HG03039 (cell line): ENCODE data around the gene ELAVL1.
"Not testable (repeated sequence)": the region's sequence is repeated elsewhere in the genome, so short reads cannot be mapped to it uniquely, and the experiment has no call there.

ENCODE experiments used
- ATAC-seq: cut with Tn5 transposase; IDR thresholded peaks from one replicate; pipeline ENCODE4 v1.9.1; 2021; ENCODE audit warnings: mild to moderate bottlenecking, moderate library complexity; ENCODE audit not compliant: unreplicated experiment

ELAVL1 gene

DNA sequence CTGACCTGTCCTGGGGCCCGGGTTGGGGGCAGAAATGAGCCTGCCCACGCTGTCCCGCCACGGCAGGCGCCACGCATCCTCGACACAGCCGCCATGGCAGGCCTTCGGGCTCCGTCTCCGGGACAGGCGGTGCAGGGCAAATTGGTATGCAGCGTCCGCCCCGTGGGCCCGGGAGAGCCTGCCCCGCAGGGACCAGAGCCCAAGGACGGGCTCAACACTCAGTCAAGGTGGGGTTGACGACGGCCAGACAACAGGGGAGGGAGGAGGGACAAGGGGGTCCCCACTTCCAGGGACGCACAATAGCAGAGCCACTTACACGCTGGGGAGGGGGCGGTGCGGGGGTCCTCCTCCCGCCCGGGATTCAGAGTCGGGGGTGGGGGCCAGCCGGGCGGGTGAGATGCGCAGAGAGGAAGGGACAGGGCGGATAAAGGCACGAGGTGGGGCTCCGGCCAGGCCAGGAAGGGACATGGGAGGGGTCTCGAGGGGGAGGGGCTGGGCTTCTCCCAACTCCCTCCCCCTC is 80.7 kb downstream of the ELAVL1 start:
- no peak for ATAC-seq

GRCh38 chr19:7924241-7924640 is 81.2 kb downstream of the ELAVL1 start:
- ATAC-seq = no peak

GRCh38 chr19:7923295-7924191 is 81.9 kb downstream of the ELAVL1 start:
- no peak for ATAC-seq

DNA sequence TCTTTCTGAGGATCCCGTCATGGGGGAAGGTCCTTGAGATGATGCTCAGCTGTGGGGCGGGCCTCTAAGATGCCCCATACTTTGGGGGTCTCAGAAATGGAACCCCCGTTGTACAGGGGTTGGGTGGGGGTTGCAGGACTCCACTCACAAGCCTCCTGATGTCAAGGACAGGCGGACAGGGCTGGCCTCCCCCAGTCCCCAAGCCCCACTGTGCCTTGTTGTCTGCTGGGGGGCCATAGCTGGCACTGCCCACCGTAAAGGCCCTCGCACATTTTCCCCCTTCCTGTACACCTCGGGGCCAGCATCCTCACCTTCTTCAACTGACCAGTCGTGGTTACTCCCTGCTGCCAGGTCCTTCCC is 82.6 kb downstream of the ELAVL1 start:
- no peak for ATAC-seq

DNA sequence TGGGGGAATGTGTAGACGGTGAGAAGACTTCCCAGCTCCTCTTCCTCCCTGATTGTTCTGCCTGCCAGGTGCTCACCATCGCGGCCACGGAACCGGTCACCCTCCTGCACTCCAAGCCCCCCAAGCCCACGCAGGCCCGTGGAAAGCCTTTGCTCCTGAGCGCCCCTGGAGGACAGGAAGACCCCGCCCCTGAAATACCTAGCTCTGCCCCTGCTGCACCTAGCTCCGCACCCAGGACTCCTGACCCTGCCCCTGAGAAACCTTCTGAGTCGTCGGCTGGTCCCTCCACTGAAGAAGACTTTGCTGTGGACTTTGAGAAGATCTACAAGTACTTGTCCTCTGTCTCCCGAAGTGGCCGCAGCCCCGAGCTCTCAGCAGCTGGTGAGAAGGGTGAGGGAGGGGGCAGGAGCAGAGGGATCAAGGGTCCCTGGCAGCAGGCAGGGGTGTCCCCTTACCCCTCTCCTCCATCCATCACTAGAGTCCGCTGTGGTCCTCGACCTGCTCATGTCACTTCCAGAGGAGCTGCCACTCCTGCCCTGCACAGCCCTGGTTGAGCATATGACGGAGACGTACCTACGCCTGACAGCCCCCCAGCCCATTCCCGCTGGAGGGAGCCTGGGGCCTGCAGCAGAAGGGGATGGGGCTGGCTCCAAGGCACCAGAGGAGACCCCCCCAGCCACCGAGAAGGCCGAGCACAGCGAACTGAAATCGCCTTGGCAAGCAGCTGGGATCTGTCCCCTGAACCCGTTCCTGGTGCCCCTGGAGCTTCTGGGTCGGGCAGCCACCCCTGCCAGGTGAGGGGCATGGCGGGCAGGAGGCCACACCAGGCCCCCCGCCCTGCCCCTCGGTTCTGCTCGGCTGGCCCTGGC is 83.2 kb downstream of the ELAVL1 start:
- no peak for ATAC-seq

GRCh38 chr19:7921302-7921966 is 84.0 kb downstream of the ELAVL1 start:
- ATAC-seq = no peak

- peak; percentile 40 for ATAC-seq
Observed at GRCh38 chr19:7920519-7921301, 84.7 kb downstream of the ELAVL1 start.

- ATAC-seq = peak; percentile 49
Observed at GRCh38 chr19:7919610-7920518, 85.6 kb downstream of the ELAVL1 start, which contains the start of gene SNAPC2. SNAPC2 (plus strand) TSS chr19:7920338; CDS start chr19:7920367, 29 bp downstream.

DNA sequence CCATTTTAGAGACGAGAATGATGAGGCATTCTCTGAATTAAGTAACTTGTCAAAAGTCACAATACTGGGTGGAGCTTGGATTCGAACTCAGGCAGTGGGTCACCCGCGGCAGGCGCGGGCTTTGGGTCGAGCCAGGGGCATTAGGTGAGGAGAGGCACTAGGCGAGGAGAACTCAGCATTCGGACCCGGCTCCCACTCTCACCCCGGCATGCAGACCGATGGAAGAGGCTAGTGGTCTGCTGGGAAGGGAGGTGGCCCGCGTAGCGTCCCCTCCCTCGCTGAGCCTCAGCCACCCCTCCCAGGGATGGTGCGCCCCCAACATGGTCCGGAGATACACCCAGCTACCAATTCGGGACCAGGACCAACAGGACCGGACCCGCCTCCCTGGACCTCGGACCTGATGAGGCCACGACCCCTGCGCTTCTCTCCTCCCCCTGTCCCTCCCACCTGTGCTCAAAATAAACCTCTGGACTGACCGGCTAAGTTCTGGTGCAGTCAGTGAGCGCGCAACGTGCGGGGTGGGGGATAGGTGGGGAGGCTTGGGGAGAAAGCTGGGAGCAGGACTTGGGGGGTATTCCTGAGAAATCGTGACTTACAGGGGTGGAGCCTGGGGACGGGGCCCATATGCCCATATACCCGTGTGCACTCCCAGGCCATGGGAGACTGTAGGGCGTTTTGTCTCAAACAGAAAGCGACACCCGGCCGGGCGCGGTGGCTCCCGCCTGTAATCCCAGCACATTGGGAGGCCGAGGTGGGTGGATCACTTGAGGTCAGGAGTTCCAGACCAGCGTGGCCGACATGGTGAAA is 86.6 kb downstream of the ELAVL1 start:
- ATAC-seq = no peak

DNA sequence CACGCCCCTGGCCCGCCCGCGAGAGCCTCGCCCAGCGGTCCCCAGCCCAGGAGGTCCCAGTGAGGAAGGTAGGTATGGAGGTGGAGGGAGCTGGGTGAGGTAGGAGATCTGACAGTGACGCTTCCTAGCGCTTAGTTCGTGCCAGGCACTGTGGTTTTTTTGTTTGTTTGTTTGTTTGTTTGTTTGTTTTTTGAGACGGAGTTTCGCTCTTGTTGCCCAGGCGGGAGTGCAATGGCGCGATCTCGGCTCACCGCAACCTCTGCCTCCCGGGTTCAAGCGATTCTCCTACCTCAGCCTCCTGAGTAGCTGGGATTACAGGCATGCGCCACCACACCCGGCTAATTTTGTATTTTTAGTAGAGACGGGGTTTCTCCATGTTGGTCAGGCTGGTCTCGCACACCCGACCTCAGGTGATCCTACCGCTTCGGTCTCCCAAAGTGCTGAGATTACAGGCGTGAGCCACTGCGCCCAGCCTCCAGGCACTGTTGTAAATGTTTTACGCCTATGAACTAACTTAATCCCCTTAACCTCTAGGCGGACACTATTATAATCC is 87.3 kb downstream of the ELAVL1 start:
- ATAC-seq = not testable (repeated sequence)

DNA sequence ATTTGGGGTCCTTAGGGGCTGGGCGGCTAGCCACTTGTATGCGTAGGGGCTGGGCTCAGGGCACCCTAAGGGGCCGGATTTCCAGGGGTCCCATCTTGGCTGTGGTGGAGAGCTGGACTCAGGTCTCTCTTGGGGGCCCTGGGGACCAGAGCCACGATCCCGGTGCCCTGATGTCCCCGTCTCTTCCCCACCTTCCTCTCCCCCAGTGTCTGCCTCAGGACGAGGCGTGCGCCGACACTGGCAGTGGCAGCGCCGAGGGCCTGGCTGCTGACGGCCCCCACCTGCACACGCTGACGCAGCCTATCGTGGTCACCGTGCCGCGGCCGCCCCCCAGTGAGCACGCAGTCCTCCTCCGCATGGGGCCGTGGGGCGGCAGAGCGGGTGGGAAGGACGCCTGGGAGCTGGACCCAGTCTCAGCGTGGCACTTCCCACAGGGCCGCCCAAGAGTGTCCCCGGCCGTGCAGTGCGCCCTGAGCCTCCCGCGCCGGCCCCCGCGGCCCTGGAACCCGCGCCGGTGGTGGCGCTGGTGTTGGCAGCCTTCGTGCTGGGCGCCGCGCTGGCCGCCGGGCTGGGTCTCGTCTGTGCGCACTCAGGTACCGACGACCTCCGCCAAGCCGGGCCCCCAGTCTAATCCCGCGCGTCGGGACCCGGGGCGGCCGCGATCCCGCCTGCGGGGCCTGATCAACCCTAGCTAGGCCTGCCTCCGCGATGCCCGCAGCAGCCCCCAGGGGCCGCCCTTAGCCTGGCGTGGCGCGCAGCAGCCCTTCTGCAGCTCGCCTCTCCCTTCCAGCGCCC is 88.0 kb downstream of the ELAVL1 start:
- no peak for ATAC-seq

- ATAC-seq = no peak
Observed at GRCh38 chr19:7916955-7917266, 88.5 kb downstream of the ELAVL1 start.

GRCh38 chr19:7916103-7916954 is 89.1 kb downstream of the ELAVL1 start:
- ATAC-seq = no peak

DNA sequence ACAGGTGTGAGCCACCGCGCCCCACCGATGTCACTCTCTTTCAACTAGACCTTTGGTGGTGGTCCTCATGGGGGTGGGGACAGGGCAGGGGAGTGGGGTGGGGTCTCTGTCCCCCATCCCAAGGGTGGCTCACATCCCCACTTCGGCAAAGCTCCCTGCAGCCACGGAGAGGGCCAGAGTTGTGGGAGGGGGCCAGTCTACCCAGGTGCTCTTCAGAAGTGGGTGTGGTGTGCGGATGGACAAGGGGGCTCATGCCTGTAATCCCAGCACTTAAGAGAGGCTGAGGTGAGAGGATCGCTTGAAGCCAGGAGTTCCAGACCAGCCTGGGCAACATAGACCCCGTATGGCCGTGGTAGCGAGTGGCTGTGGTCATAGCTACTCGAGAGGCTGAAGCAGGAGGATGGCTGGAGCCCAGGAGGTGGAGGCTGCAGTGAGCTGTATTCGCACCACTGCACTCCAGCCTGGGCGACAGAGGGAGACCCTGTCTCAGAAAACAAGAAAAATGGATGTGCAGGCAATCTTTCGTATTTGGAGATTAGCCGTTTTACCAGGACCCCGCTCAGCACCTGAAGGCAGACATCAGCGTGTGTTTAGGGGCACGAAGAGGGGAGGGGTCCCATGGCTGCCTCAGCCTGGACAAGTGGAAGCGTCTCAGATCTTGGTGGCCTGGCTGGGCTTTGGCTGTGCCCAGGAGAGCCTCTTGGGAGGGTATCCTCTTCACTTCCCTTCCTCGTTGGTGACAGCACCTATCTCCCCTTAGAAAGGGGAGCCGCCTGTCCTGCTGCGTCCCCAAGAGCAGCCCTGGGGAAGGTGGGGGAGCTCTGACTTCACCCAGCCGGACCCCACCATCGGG is 90.0 kb downstream of the ELAVL1 start:
- no peak for ATAC-seq

- no peak for ATAC-seq
Observed at GRCh38 chr19:7914598-7915045, 90.8 kb downstream of the ELAVL1 start, which contains the start of gene TGFBR3L. TGFBR3L (plus strand) TSS chr19:7914830.
